NCI-H748 (cell line): Measurements from ENCODE around the gene NEIL3.

ENCODE experiments used
- DNase-seq: peaks from one replicate; lab custom pipeline; 2025; ENCODE audit not compliant: unreplicated experiment; lab: John Stamatoyannopoulos, UW

The NEIL3 gene

GRCh38 chr4:177356921-177357320 lies 47.2 kb downstream of the NEIL3 start:
- DNase-seq = no peak

DNA sequence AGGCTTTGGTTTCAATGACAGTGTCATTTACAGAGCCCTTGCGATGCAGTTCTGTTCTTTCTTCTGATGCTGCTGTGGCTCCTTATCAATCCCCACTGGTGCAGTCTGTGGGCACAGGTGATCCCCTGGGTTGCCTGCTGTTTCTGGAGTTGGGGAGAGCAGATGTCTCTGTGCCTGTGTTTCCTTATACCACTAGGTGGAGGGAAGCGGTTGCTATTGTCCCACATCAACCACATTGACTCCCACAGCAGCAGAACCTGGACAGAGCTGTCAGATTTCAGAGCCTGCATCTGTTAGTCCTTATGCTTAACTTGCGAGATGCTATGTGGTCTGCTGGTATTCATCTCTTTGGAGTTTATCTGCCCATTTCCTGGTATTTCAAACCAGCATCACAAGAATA lies 57.7 kb downstream of the NEIL3 start:
- peak; percentile 2 for DNase-seq

DNA sequence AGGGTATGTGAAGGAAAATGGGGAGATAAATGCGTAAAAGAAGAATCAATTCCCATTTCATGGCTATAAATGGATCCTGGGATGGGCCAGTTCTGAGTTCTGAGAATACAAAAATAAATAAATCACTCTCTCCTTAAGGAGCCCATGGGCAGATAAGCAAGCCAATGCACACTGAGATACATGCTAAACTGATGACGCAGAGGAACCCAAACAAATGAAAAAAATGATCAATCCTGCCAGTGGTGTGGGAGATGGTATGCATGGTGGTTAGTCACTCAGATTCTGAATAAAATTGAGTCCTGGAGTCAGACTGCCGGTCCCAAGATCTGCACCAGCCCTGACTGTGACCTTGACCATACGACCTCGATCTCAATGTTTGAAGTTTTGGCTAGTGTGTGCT lies 59.7 kb downstream of the NEIL3 start:
- no peak for DNase-seq

DNA sequence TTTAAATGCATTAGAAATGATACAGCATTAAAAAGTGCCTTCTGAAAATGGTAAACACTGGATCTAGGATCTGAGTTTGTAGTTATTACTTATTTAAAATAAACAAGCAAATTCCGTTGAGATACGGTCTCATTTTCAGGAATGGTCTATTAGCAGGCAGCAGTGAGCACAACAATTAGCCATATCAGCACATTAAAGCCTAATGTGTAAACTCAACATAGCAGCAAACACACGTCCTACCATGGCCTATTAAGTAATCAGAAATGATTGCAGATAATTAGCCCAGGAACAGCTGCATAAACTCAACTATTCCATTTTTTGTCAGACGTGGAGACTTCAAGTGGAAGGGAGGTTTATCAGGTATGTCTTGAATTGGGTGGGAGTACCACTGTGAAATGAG lies 61.8 kb downstream of the NEIL3 start:
- DNase-seq = peak; percentile 90

DNA sequence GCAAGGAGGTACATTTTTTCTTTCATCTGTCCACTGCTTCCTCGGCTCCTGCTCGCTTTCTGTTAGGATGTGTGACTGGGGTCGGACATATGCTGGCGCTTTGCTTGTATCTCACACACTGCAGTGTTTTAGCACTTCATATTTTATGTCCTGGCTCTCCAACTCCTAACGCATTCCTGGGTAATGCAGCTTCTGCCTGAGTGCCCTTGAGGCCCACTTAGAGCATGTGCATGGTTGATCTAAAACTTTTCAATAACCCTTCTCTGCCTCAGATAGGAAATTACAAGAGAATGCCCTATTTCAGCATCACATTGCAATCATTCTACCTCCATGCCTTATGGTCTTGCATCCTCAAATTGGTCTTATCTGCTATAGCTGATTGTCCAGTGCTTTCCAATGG lies 65.3 kb downstream of the NEIL3 start:
- peak; percentile 1 for DNase-seq

DNA sequence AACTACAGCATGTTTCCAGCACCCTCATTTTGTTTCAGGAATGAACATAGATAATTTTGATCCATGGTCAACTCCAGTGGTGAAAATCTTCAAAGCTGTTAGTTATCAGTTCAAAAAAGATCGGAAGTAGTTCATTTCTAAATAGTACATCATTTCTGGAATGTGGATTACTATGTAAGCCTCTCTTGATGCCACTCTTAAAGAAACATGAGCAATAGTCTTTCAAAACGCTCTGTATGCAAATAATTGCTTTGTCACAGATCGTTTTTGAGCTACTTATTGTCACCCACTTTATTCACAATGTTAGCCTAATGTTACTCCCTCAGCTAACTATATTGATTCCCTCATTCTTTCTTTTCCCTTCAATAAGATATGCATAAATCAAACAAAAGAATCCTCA lies 65.7 kb downstream of the NEIL3 start:
- DNase-seq = no peak

DNA sequence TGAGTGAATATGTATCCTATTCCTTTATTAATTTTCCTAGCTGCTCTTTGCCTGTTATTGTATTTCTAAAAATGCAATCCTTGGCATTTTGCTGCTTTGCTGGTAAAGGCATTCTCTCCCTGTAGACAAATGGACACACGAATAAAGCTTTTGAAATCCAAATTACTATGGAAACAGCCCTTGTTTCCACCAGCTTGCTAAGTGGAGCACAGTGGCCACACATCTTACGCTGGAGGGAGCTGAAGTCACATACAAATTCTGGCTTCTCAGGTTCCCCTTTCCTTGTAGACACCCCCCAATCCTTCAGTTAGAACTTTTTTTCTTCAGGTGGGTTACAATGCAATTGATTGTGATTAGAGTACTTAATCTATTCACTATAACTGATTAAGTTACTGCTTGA lies 66.3 kb downstream of the NEIL3 start:
- DNase-seq = no peak

DNA sequence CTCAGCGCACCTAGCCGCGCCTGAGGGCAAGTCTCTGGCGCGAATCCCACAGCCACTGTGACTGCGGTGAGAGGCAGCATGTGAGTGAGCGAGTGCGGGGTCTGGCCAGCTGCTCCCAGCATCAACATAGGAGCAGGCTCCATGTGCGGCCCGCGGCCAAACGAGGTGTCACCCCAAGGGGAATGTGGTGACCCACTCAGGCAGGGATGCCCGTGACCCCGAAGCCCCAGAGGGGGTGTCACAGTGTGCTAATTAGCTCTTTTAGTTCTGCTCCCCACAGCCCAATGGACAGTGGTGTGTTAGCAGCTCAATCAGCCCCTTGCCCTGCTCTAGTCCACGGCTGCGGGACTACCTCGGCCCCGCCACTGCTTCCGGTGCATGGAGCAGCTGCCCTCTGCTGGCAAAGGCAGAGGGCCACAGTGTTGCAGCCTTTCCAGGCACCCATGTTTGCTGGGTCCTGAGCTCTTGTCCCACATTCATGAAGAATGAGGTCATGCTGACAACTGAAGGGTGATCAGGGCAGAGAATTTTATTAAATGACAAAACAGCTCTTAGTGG lies 71.1 kb downstream of the NEIL3 start:
- no peak for DNase-seq

- DNase-seq = no peak
These were observed 72.2 kb downstream of the NEIL3 start for GRCh38 chr4:177381762-177382310.

- no peak for DNase-seq
These were observed 75.3 kb downstream of the NEIL3 start for GRCh38 chr4:177384856-177385397.

DNA sequence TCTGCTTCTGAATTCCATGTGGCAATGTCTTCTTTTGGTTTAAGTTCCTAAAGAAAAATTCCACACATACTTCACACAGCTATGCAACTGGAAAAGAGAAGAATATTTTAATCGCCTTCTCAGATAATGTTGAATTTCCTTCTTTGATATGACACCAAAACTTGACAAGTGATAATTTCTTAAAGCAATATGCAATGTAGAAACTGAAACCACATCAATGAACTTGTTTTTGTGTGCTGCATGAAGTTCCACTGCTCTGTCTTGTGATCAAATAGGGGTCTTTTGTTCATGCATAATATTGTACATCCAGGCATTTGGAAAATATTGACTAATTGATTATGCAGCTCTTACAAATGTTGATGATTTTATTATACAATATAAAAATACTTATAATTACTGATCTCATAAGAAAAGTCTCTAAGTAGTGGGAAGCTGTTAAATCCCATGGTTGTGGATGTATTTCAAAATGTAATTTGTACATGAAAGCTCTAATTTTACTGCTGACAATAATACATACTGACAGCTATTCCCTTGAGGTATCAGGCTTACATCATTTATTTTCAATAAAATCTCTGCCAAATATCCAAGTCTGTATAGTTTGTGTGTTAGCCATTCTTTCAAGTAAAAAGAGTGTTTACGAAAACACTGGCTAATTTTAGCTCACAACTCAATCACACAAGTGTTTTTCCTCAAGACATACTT lies 76.1 kb downstream of the NEIL3 start:
- DNase-seq = no peak

GRCh38 chr4:177386278-177386815 lies 76.7 kb downstream of the NEIL3 start:
- peak; percentile 49 for DNase-seq

DNA sequence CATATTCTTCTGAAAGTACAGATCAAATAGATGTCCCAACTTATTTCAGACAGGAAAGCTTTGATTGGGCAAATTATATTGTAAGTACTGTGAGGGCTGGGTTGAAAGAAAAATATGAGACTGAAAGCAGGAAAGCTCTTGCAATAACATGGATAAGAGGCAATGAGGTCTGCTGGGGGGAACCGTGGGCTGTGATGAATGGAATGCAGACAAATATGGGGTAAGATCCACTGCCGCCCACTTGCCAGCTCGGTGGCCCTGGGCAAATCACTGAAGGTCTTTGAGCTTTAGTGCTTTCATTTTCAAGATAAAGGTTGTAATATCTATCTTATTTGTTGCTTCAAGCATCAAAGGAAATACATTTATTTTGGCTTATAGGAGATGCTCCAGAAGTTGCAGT lies 81.6 kb downstream of the NEIL3 start:
- no peak for DNase-seq

- DNase-seq = no peak
These were observed 82.3 kb downstream of the NEIL3 start for GRCh38 chr4:177391953-177392352.

DNA sequence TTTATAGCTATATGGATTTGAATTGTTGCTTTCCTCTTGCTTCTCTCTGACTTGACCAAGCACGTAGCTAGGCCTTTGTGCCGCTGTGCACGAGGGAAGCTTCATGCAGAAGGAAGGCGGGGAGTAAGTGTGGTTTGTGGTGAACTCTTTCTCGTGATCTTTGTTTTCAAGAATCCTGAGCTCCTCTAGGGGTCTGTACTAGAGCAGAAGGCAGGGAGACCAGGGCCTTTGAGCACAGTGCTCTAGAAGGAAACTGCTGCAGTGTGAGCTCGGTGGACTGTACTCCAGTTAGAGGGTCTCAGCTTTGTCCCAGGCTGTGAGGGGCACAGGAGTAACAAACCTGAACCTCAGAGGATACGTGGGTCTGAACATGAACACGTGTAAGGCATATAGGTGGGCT lies 83.6 kb downstream of the NEIL3 start:
- no peak for DNase-seq

DNA sequence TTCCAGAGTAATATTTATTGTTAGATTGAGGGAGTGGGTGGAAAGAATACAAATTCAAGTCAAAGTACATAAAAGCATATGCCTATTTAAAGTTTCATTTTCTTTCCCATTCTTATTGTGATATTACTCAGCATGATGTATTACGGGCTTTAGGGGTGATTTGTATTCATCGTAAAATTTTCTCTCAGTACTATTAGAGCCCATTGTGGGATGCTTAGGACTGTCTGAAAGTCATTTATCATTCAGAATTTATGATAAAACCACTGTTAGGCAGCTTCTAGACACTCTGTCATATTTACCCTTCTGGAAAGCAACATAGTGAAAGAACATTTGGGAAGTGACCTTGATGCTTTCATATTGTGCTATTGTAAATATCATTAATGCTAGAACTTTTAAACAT lies 86.7 kb downstream of the NEIL3 start:
- no peak for DNase-seq

DNA sequence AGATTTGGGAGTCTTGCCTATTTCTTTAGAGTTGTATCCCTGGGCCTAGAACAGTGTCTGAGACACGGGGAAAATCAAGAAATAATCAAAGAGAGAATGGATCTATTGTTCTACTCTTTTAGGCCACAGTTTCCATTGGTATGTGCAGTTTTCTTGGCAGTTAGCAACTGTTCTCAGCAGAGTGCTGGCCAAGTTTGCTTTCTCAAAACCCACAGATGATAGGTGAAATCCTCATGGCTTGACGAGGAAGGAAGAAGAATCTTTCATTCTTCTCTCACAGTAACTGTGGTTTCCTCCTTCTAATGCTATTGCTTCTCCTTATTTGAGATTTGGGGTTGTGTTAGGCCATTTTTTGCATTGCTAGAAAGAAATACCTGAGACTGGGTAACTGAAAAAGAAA lies 90.4 kb downstream of the NEIL3 start:
- no peak for DNase-seq

- DNase-seq = no peak
These were observed 92.1 kb downstream of the NEIL3 start for GRCh38 chr4:177401658-177402273.

GRCh38 chr4:177403746-177404145 lies 94.1 kb downstream of the NEIL3 start:
- no peak for DNase-seq

- DNase-seq = no peak
These were observed 94.7 kb downstream of the NEIL3 start for GRCh38 chr4:177404342-177404741.

DNA sequence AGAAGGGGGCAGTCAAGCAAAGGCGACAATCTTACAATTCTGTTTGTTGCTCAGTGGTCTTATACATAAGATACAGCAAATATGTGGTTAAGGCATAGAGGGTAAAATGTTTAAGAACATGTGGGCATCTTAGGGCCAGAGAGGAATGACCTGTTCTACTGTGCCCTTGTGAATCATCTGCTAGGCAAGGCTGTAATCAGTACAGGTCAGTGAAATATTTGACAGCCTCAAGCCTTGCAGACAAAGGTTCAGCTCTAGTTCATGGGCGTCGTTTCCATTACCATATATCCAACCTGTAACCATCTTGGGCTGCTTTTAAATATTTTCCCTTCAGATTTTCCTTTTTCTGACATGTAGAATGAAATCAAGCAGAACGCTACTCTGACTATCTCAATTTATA lies 95.3 kb downstream of the NEIL3 start:
- DNase-seq = no peak

- DNase-seq = no peak
These were observed 95.8 kb downstream of the NEIL3 start for GRCh38 chr4:177405508-177405907.
